ENCODE results near the gene CD226.

DNA sequence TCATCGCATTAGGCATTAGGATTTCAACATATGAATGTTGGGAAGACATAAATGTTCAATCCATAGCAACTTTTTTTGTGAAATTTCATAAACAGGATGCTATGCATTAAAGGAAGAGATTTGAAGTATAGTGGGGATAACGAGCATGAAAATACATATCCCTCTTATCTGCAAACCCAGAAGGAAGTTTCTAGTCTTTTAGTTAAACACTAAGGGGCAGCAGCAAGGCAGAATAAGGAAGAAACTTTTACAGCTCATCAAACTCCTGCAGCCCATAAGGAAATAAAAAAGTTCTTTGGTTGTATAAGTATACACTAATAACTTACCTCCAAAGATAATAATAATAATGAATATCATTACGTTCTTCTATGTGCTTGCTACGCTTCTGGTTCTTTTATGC is 81.5 kb downstream of the CD226 start:
- TF ChIP-seq, protein P1, sequence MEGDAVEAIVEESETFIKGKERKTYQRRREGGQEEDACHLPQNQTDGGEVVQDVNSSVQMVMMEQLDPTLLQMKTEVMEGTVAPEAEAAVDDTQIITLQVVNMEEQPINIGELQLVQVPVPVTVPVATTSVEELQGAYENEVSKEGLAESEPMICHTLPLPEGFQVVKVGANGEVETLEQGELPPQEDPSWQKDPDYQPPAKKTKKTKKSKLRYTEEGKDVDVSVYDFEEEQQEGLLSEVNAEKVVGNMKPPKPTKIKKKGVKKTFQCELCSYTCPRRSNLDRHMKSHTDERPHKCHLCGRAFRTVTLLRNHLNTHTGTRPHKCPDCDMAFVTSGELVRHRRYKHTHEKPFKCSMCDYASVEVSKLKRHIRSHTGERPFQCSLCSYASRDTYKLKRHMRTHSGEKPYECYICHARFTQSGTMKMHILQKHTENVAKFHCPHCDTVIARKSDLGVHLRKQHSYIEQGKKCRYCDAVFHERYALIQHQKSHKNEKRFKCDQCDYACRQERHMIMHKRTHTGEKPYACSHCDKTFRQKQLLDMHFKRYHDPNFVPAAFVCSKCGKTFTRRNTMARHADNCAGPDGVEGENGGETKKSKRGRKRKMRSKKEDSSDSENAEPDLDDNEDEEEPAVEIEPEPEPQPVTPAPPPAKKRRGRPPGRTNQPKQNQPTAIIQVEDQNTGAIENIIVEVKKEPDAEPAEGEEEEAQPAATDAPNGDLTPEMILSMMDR (IDR thresholded peaks at IDR 0.05; ENCODE audit: low read depth, low read length) = peak; percentile 34
- no peak for TF ChIP-seq EZH2phosphoT487 (IDR thresholded peaks at IDR 0.05; ENCODE audit: low read depth)

Measured in OCI-LY3 (cell line).